Natural killer cell (primary cell): ENCODE measurements around the gene TSPAN2. TPM values are rescaled to one million over a fixed set of nuclear protein-coding genes. Genes with fewer than 3 reads are reported as not detected.

Experiments
- ATAC-seq, 3 donors: fragments of 150-1000 bp in 2 of 3; fragments of 200-7000 bp in 1 of 3; cut with Tn5 transposase; 1 replicate in 1 of 3; 2 replicates in 2 of 3; pipeline ENCODE4 v1.10.0; 2021; ENCODE audit warnings: mild to moderate bottlenecking in 2 of 3, moderate library complexity in 2 of 3
- DNase-seq, 2 donors: peaks; one replicate each; pipeline versions ENCODE4 v3.0.0 to v3.0.0-alpha.2; 2013 to 2021; ENCODE audit warnings: mixed read lengths in 1 of 2
- H3K27ac ChIP-seq: one replicate; pipeline ENCODE4 v1.5.1; 2013; ENCODE audit warnings: mild to moderate bottlenecking, low read length
- H3K27me3 ChIP-seq: one replicate; pipeline ENCODE4 v1.6.1; 2013; ENCODE audit warnings: low read length; ENCODE audit not compliant: control insufficient read depth, insufficient read depth
- H3K36me3 ChIP-seq: one replicate; pipeline ENCODE4 v1.6.1; 2013; ENCODE audit warnings: low read length; ENCODE audit not compliant: control insufficient read depth, insufficient read depth
- H3K4me1 ChIP-seq: one replicate; pipeline ENCODE4 v1.6.1; 2013; ENCODE audit warnings: low read length; ENCODE audit not compliant: control insufficient read depth, insufficient read depth
- H3K4me3 ChIP-seq: one replicate; pipeline ENCODE4 v1.5.1; 2013; ENCODE audit warnings: low read length
- H3K9me3 ChIP-seq: one replicate; pipeline ENCODE4 v1.6.1; 2013; ENCODE audit warnings: low read length; ENCODE audit not compliant: control insufficient read depth, insufficient read depth
- H3K27ac Mint-ChIP-seq, 2 donors: one replicate each; pipeline ENCODE4 v1.8.0; 2022; ENCODE audit warnings: mild to moderate bottlenecking in 2 of 2, mixed read lengths in 2 of 2, moderate library complexity in 1 of 2
- H3K27me3 Mint-ChIP-seq, 2 donors: one replicate each; pipeline ENCODE4 v1.8.0; 2022; ENCODE audit warnings: low read depth in 2 of 2, mixed read lengths in 2 of 2
- H3K36me3 Mint-ChIP-seq: one replicate; pipeline ENCODE4 v1.8.0; 2022; ENCODE audit warnings: mixed read lengths
- H3K4me1 Mint-ChIP-seq, 2 donors: one replicate each; pipeline ENCODE4 v1.8.0; 2022; ENCODE audit warnings: mixed read lengths in 2 of 2
- H3K4me3 Mint-ChIP-seq: one replicate; pipeline ENCODE4 v1.8.0; 2022; ENCODE audit warnings: mild to moderate bottlenecking, moderate library complexity, mixed read lengths
- H3K9me3 Mint-ChIP-seq, 2 donors: one replicate each; pipeline ENCODE4 v1.8.0; 2022; ENCODE audit warnings: mixed read lengths in 2 of 2
- CTCF ChIP-seq: fragments of 200-600 bp; IDR thresholded peaks from one replicate; pipeline ENCODE4 v1.8.0; 2022; ENCODE audit warnings: antibody characterized with exemption
- WGBS: methylation state at CpG from one replicate; pipeline ENCODE4 v1.1.7; 2013; ENCODE audit warnings: missing lambda C conversion rate; ENCODE audit not compliant: insufficient coverage; 5-methylcytosine and 5-hydroxymethylcytosine counted together
- intact Hi-C: fragments of 100-400 bp; cut with micrococcal nuclease; formaldehyde crosslinking; loops from one replicate; pipeline ENCODE4 v1.14.2; 2022
- total RNA-seq, 4 donors: library from RNA; stranded (reverse); fragments of 120-200 nt in 1 of 4; gene quantifications; one replicate each; pipeline versions ENCODE4 v1.2.3 to v1.2.4, GENCODE V29; 2013 to 2022

TSPAN2 gene
- total RNA-seq, 3 donors from 2014 or later (not counting 1 experiment from before 2014, with no cell fraction given): 17.1 to 41.4 (median 28.6) TPM

GRCh38 chr1:115090186-115090490 lies 835 bp upstream of the TSPAN2 start:
- no peaks in the 10 kb centered on the region for H3K27me3 Mint-ChIP-seq

GRCh38 chr1:115088871-115089419 lies 358 bp downstream of the TSPAN2 start:
- no peak for ATAC-seq
- WGBS: 2% methylated on average over 24 of the region's 25 CpGs
- intact Hi-C loops: loop anchor here (1.0 kb wide), 1 partner anchor 10 kb away; no protein-coding TSS in a partner anchor
- Histone ChIP-seq H3K4me3 (peak overlapping the region; percentile 76), H3K9me3 (no peaks in the 10 kb centered on the region), H3K27me3 (no peaks in the 10 kb centered on the region), H3K36me3 (no peaks in the 10 kb centered on the region), H3K4me1 (peaks cover 53% of the 10 kb centered on the region), H3K27ac (peak overlapping the region; percentile 15)
- H3K4me1 Mint-ChIP-seq: peaks cover 69% of the 10 kb centered on the region in 2 donors
- H3K4me3 Mint-ChIP-seq: peak overlapping the region; percentile 86
- H3K9me3 Mint-ChIP-seq: no peaks in the 10 kb centered on the region
- no peak for DNase-seq
- TF ChIP-seq CTCF: no peak
- H3K27me3 Mint-ChIP-seq: no peaks in the 10 kb centered on the region
- no peaks in the 10 kb centered on the region for H3K36me3 Mint-ChIP-seq
- H3K27ac Mint-ChIP-seq: peak overlapping the region; percentile 80 to 85

More at GRCh38 chr1:115090186-115090490, 835 bp upstream of the TSPAN2 start:
- WGBS: 27% methylated on average over 2 of the region's 2 CpGs
- Mint-ChIP-seq H3K27ac (peak overlapping the region; percentile 80), H3K4me1 (peaks cover 57 to 59% of the 10 kb centered on the region in 2 donors), H3K36me3 (no peaks in the 10 kb centered on the region), H3K4me3 (peak overlapping the region; percentile 88), H3K9me3 (no peaks in the 10 kb centered on the region)
- Histone ChIP-seq H3K27ac (peak overlapping the region; percentile 68), H3K4me1 (peaks cover 42% of the 10 kb centered on the region), H3K27me3 (no peaks in the 10 kb centered on the region), H3K4me3 (peak overlapping the region; percentile 76), H3K36me3 (no peaks in the 10 kb centered on the region), H3K9me3 (no peaks in the 10 kb centered on the region)
- ATAC-seq (peak in 2 of 3 donors; percentile 5 to 9), DNase-seq (no peak)
- TF ChIP-seq CTCF: no peak
- intact Hi-C loops: loop anchor here (10.0 kb wide), 2 partner anchors 305 to 745 kb away; partner anchors contain the start of gene SIKE1

GRCh38 chr1:115088115-115088778 lies 1.1 kb downstream of the TSPAN2 start:
- Mint-ChIP-seq H3K9me3 (no peaks in the 10 kb centered on the region), H3K4me3 (peak overlapping the region; percentile 86), H3K27ac (peak overlapping the region; percentile 80 to 85), H3K36me3 (no peaks in the 10 kb centered on the region), H3K27me3 (no peaks in the 10 kb centered on the region), H3K4me1 (peaks cover 70 to 76% of the 10 kb centered on the region in 2 donors)
- peak overlapping the region; percentile 76 for H3K4me3 ChIP-seq
- DNase-seq: no peak
- H3K36me3 ChIP-seq: no peaks in the 10 kb centered on the region
- intact Hi-C loops: no loop called here
- no peaks in the 10 kb centered on the region for H3K27me3 ChIP-seq
- TF ChIP-seq CTCF: no peak
- peaks cover 53% of the 10 kb centered on the region for H3K4me1 ChIP-seq
- H3K27ac ChIP-seq: peak overlapping the region; percentile 15
- H3K9me3 ChIP-seq: no peaks in the 10 kb centered on the region
- no peak for ATAC-seq
- 90% methylated on average over 4 of the region's 5 CpGs for WGBS
